H9 (cell line): ENCODE results near the gene PON1. TPM values are rescaled to one million over a fixed set of nuclear protein-coding genes. Genes with fewer than 3 reads are reported as not detected.

ENCODE experiments used
- DNase-seq: peaks from one replicate; pipeline ENCODE4 v3.0.0-alpha.2; 2017
- H2AFZ ChIP-seq: one replicate; pipeline ENCODE4 v1.6.1; 2013; ENCODE audit warnings: mild to moderate bottlenecking, low read length, control low read depth, moderate library complexity
- H2AK5ac ChIP-seq: 2 replicates; pipeline ENCODE4 v1.6.1; 2013; ENCODE audit warnings: low read length, control low read depth, mixed read lengths; ENCODE audit not compliant: insufficient read length
- H2BK120ac ChIP-seq: one replicate; pipeline ENCODE4 v1.6.1; 2013; ENCODE audit warnings: low read depth, mild to moderate bottlenecking, low read length, control low read depth, inconsistent platforms; ENCODE audit not compliant: poor library complexity, severe bottlenecking
- H2BK12ac ChIP-seq: 2 replicates; pipeline ENCODE4 v1.6.1; 2013; ENCODE audit warnings: low read length, control low read depth, mixed read lengths, low read depth; ENCODE audit not compliant: insufficient read length
- H2BK15ac ChIP-seq: 2 replicates; pipeline ENCODE4 v1.6.1; 2013; ENCODE audit warnings: low read depth, low read length, control low read depth
- H2BK20ac ChIP-seq: one replicate; pipeline ENCODE4 v1.6.1; 2013; ENCODE audit warnings: low read depth, mild to moderate bottlenecking, low read length, control low read depth, inconsistent platforms; ENCODE audit not compliant: poor library complexity, severe bottlenecking
- H2BK5ac ChIP-seq: 2 replicates; pipeline ENCODE4 v1.6.1; 2013; ENCODE audit warnings: low read length, control low read depth, mixed read lengths; ENCODE audit not compliant: insufficient read length
- H3K14ac ChIP-seq: 2 replicates; pipeline ENCODE4 v1.6.1; 2013; ENCODE audit warnings: low read length, control low read depth; ENCODE audit not compliant: insufficient read depth
- H3K18ac ChIP-seq: 2 replicates; pipeline ENCODE4 v1.6.1; 2013; ENCODE audit warnings: low read depth, mild to moderate bottlenecking, mixed read lengths, low read length, control low read depth; ENCODE audit not compliant: insufficient read length
- H3K23ac ChIP-seq: 2 replicates; pipeline ENCODE4 v1.6.1; 2013; ENCODE audit warnings: low read length, control low read depth, mixed read lengths, low read depth; ENCODE audit not compliant: insufficient read length
- H3K23me2 ChIP-seq: 2 replicates; pipeline ENCODE4 v1.6.1; 2013; ENCODE audit warnings: low read depth, mild to moderate bottlenecking, mixed read lengths, low read length, control low read depth; ENCODE audit not compliant: insufficient read length, poor library complexity, severe bottlenecking
- H3K27ac ChIP-seq: 2 replicates; pipeline ENCODE4 v1.5.1; 2013; ENCODE audit warnings: low read length, control low read depth, mixed read lengths, low read depth; ENCODE audit not compliant: insufficient read length
- H3K27me3 ChIP-seq: 2 replicates; pipeline ENCODE4 v1.6.1; 2013; ENCODE audit warnings: low read length, control low read depth, inconsistent platforms; ENCODE audit not compliant: insufficient read depth
- H3K4ac ChIP-seq: 2 replicates; pipeline ENCODE4 v1.6.1; 2013; ENCODE audit warnings: low read depth, mild to moderate bottlenecking, control low read depth, inconsistent platforms, low read length, moderate library complexity
- H3K4me1 ChIP-seq: 2 replicates; pipeline ENCODE4 v1.6.1; 2013; ENCODE audit warnings: low read length, control low read depth, inconsistent platforms; ENCODE audit not compliant: insufficient read depth
- H3K4me2 ChIP-seq: 2 replicates; pipeline ENCODE4 v1.6.1; 2013; ENCODE audit warnings: low read length, control low read depth, mixed read lengths; ENCODE audit not compliant: insufficient read length, insufficient read depth
- H3K56ac ChIP-seq: 2 replicates; pipeline ENCODE4 v1.6.1; 2013; ENCODE audit warnings: low read depth, mild to moderate bottlenecking, mixed read lengths, low read length, control low read depth; ENCODE audit not compliant: insufficient read length
- H3K79me1 ChIP-seq: 2 replicates; pipeline ENCODE4 v1.6.1; 2013; ENCODE audit warnings: low read depth, mild to moderate bottlenecking, moderate library complexity, low read length, control low read depth, inconsistent platforms; ENCODE audit not compliant: insufficient read depth, poor library complexity, severe bottlenecking
- H3K79me2 ChIP-seq: 2 replicates; pipeline ENCODE4 v1.6.1; 2013; ENCODE audit warnings: low read length, control low read depth, inconsistent platforms; ENCODE audit not compliant: insufficient read depth
- H3K9ac ChIP-seq: 2 replicates; pipeline ENCODE4 v1.6.1; 2013; ENCODE audit warnings: low read length, control low read depth, mixed read lengths; ENCODE audit not compliant: insufficient read length; ENCODE audit errors: extremely low read depth
- H3K9me3 ChIP-seq: one replicate; pipeline ENCODE4 v1.6.1; 2013; ENCODE audit warnings: low read depth, low read length, inconsistent platforms; ENCODE audit not compliant: control insufficient read depth
- H3T11ph ChIP-seq: one replicate; pipeline ENCODE4 v1.6.1; 2013; ENCODE audit warnings: mild to moderate bottlenecking, low read length, control low read depth, inconsistent platforms
- H4K20me1 ChIP-seq: one replicate; pipeline ENCODE4 v1.6.1; 2013; ENCODE audit not compliant: control insufficient read depth, insufficient read length, insufficient read depth
- H4K5ac ChIP-seq: 2 replicates; pipeline ENCODE4 v1.6.1; 2013; ENCODE audit warnings: low read depth, mild to moderate bottlenecking, mixed read lengths, low read length, control low read depth; ENCODE audit not compliant: insufficient read length
- H4K8ac ChIP-seq: replicated peaks from 2 replicates; pipeline ENCODE4 v1.6.1; 2013; ENCODE audit warnings: low read length, control low read depth, mixed read lengths, low read depth; ENCODE audit not compliant: insufficient read length
- H4K91ac ChIP-seq: 2 replicates; pipeline ENCODE4 v1.6.1; 2013; ENCODE audit warnings: low read depth, mild to moderate bottlenecking, moderate library complexity, mixed read lengths, low read length, control low read depth; ENCODE audit not compliant: insufficient read length
- H3K27ac Mint-ChIP-seq, 3 experiments: 2 replicates in 2 of 3; 3 replicates in 1 of 3; pipeline ENCODE4 v1.8.0; 2020 to 2021; ENCODE audit warnings: mixed read lengths in 3 of 3, mild to moderate bottlenecking in 1 of 3, moderate library complexity in 1 of 3
- H3K27me3 Mint-ChIP-seq: 2 replicates; pipeline ENCODE4 v1.8.0; 2021; ENCODE audit warnings: low read depth, mild to moderate bottlenecking, moderate library complexity, mixed read lengths
- H3K36me3 Mint-ChIP-seq, 3 experiments: 2 replicates in 2 of 3; 3 replicates in 1 of 3; pipeline ENCODE4 v1.8.0; 2020 to 2021; ENCODE audit warnings: low read depth in 3 of 3, mixed read lengths in 3 of 3; ENCODE audit not compliant: insufficient read depth in 1 of 3
- H3K4me1 Mint-ChIP-seq, 2 experiments: 2 replicates each; pipeline ENCODE4 v1.8.0; 2020; ENCODE audit warnings: mixed read lengths in 2 of 2
- H3K4me3 Mint-ChIP-seq, 2 experiments: 2 replicates in 1 of 2; 3 replicates in 1 of 2; pipeline ENCODE4 v1.8.0; 2020 to 2021; ENCODE audit warnings: mild to moderate bottlenecking in 2 of 2, mixed read lengths in 2 of 2, moderate library complexity in 1 of 2
- H3K9me3 Mint-ChIP-seq, 2 experiments: 2 replicates in 1 of 2; 3 replicates in 1 of 2; pipeline ENCODE4 v1.8.0; 2020; ENCODE audit warnings: mild to moderate bottlenecking in 2 of 2, mixed read lengths in 2 of 2, moderate library complexity in 1 of 2
- WGBS: extraction: QIAGEN DNeasy Blood & Tissue Kit; methylation state at CpG from one replicate; pipeline ENCODE4 v1.1.7; 2013; ENCODE audit warnings: missing lambda C conversion rate, low lambda C conversion rate, mixed read lengths; ENCODE audit not compliant: insufficient read length; ENCODE audit errors: extremely low coverage; 5-methylcytosine and 5-hydroxymethylcytosine counted together
- total RNA-seq: library from RNA; stranded (reverse); gene quantifications from 2 replicates; pipeline ENCODE4 v1.2.1, GENCODE V29; 2021
- TF ChIP-seq, protein P1 (sequence below): fragments of 200-600 bp; sonication (generic); conservative IDR thresholded peaks from 3 replicates; pipeline ENCODE4 v1.8.0; 2021; ENCODE audit warnings: antibody characterized with exemption, mild to moderate bottlenecking

Gene PON1
- total RNA-seq, 1 experiment from 2014 or later: 0.90 TPM

DNA sequence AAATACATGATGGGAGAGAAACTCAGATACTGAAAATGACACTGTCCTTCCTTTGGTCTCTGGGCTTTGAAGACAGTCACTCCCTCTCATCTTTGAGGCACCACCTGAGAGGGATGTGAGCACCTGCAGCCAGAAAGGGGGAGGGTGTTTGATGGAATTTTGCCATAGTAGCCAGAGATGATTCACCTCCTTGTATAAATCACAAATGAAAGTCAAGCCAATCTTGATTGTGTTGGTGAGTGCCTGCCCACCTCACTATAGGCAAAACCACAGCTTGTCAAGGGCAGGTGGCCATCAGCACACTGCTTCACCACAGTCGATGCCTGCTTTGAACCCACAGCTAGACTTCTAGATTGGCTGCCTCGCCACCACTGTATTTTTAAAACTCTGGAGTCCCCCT is 48.2 kb downstream of the PON1 start:
- no peaks in the 10 kb centered on the region for H3K4me1 Mint-ChIP-seq
- H4K5ac ChIP-seq: no peak overlapping the region
- H4K91ac ChIP-seq: no peak overlapping the region
- H3K4me2 ChIP-seq: no peak overlapping the region
- H3K27ac Mint-ChIP-seq: no peak overlapping the region
- H3K36me3 Mint-ChIP-seq: peaks cover 0 to 9% (median 0%) of the 10 kb centered on the region in 3 experiments; a peak in 1 of 7 replicates
- H3K56ac ChIP-seq: no peak overlapping the region
- no CpG with 5 or more reads among the region's 2 CpGs for WGBS
- H3K4me3 Mint-ChIP-seq: no peak overlapping the region
- H3K14ac ChIP-seq: no peak overlapping the region
- H3K79me2 ChIP-seq: no peaks in the 10 kb centered on the region
- no peaks in the 10 kb centered on the region for H3K27me3 ChIP-seq
- H3K18ac ChIP-seq: no peak overlapping the region
- no peak overlapping the region for H3K27ac ChIP-seq
- no peak overlapping the region for H2BK15ac ChIP-seq
- no peak overlapping the region for H2AK5ac ChIP-seq
- H3T11ph ChIP-seq: no peak overlapping the region
- H2BK20ac ChIP-seq: no peak overlapping the region
- no peaks in the 10 kb centered on the region for H3K9me3 ChIP-seq
- no peaks in the 10 kb centered on the region for H3K4me1 ChIP-seq
- H3K9ac ChIP-seq: no peak overlapping the region
- H3K9me3 Mint-ChIP-seq: no peaks in the 10 kb centered on the region
- H3K4ac ChIP-seq: no peak overlapping the region
- TF ChIP-seq, protein P1, sequence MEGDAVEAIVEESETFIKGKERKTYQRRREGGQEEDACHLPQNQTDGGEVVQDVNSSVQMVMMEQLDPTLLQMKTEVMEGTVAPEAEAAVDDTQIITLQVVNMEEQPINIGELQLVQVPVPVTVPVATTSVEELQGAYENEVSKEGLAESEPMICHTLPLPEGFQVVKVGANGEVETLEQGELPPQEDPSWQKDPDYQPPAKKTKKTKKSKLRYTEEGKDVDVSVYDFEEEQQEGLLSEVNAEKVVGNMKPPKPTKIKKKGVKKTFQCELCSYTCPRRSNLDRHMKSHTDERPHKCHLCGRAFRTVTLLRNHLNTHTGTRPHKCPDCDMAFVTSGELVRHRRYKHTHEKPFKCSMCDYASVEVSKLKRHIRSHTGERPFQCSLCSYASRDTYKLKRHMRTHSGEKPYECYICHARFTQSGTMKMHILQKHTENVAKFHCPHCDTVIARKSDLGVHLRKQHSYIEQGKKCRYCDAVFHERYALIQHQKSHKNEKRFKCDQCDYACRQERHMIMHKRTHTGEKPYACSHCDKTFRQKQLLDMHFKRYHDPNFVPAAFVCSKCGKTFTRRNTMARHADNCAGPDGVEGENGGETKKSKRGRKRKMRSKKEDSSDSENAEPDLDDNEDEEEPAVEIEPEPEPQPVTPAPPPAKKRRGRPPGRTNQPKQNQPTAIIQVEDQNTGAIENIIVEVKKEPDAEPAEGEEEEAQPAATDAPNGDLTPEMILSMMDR: no peak
- no peaks in the 10 kb centered on the region for H3K79me1 ChIP-seq
- no peaks in the 10 kb centered on the region for H3K27me3 Mint-ChIP-seq
- no peak overlapping the region for H4K8ac ChIP-seq
- no peak overlapping the region for H2BK12ac ChIP-seq
- no peaks in the 10 kb centered on the region for H4K20me1 ChIP-seq
- DNase-seq: no peak
- H2BK5ac ChIP-seq: no peak overlapping the region
- no peak overlapping the region for H2AFZ ChIP-seq
- H3K23me2 ChIP-seq: no peaks in the 10 kb centered on the region
- H3K23ac ChIP-seq: no peak overlapping the region
- no peak overlapping the region for H2BK120ac ChIP-seq
